OCI-LY3 (cell line): ENCODE results near the gene TMCC1.
A peak's percentile ranks its signal among the peaks of the same experiment; 100 is the strongest.

Experiments
- H2AFZ ChIP-seq: fragments of 200-600, 300-600 bp; shearing (Covaris generic); 2 replicates; pipeline ENCODE4 v1.6.0; 2014; ENCODE audit warnings: antibody characterized with exemption, low read depth, low read length
- H3K27ac ChIP-seq: fragments of 200-600, 300-600 bp; sonication (generic); 2 replicates; pipeline ENCODE4 v1.5.1; 2014; ENCODE audit warnings: mild to moderate bottlenecking, low read length, moderate library complexity, mixed read lengths
- H3K27me3 ChIP-seq: fragments of 200-600, 300-600 bp; sonication (generic); 2 replicates; pipeline ENCODE4 v1.6.1; 2014; ENCODE audit warnings: low read depth, low read length, mixed read lengths
- H3K36me3 ChIP-seq: fragments of 200-600, 300-600 bp; sonication (generic); replicated peaks from 2 replicates; pipeline ENCODE3; 2014; ENCODE audit warnings: low read depth, low read length, mixed read lengths
- H3K4me1 ChIP-seq: fragments of 300-600, 200-600 bp; sonication (generic); 2 replicates; pipeline ENCODE4 v1.6.1; 2014; ENCODE audit warnings: low read length, mixed read lengths
- H3K4me2 ChIP-seq: fragments of 200-600, 300-600 bp; sonication (generic); 2 replicates; pipeline ENCODE4 v1.6.1; 2014; ENCODE audit warnings: low read length, mixed read lengths
- H3K4me3 ChIP-seq: fragments of 300-600, 200-600 bp; sonication (generic); 2 replicates; pipeline ENCODE4 v1.5.1; 2014; ENCODE audit warnings: antibody characterized with exemption, mild to moderate bottlenecking, low read length, moderate library complexity
- H3K79me2 ChIP-seq: fragments of 300-600, 200-600 bp; shearing (Covaris generic); 2 replicates; pipeline ENCODE4 v1.6.1; 2014; ENCODE audit warnings: mild to moderate bottlenecking, low read length, mixed read lengths
- H3K9ac ChIP-seq: fragments of 300-600, 200-600 bp; shearing (Covaris generic); 2 replicates; pipeline ENCODE4 v1.6.0; 2014; ENCODE audit warnings: mild to moderate bottlenecking, low read length, moderate library complexity
- H3K9me3 ChIP-seq: fragments of 200-600, 300-600 bp; shearing (Covaris generic); 2 replicates; pipeline ENCODE4 v1.6.1; 2014; ENCODE audit warnings: low read length, mixed read lengths; ENCODE audit not compliant: insufficient read depth
- H4K20me1 ChIP-seq: fragments of 200-600, 300-600 bp; sonication (generic); 2 replicates; pipeline ENCODE4 v1.6.1; 2016; ENCODE audit warnings: low read length, mixed read lengths; ENCODE audit not compliant: insufficient read depth
- EZH2phosphoT487 ChIP-seq: fragments of 200-600 bp; shearing (Covaris generic); IDR thresholded peaks from 2 replicates; pipeline ENCODE4 v1.6.1; 2018; ENCODE audit warnings: antibody characterized with exemption, mixed run types, low read depth
- TF ChIP-seq, protein P1 (sequence below): fragments of 200-600, 300-600 bp; sonication (generic); IDR thresholded peaks from 2 replicates; pipeline ENCODE4 v1.5.1; 2014; ENCODE audit warnings: antibody characterized with exemption, low read length, low read depth

The TMCC1 gene

DNA sequence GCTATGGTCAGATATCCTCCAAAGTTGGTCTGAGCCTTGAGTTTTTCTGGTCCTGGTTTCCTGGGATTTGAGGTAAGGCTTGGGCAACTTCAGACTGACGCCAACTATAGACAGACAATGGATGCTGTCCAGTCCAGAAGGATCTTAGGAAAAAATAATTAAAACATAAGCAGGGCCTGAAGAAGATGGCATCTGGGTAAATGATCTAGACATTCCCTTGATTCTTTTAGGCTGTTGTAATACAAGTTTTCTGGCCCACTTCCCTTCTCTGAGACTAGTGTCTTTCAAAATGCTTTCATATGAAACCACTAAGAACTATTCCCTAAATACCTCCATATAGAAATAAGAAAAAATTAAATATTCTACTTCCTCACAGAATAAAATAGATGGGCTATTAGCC lies 239.4 kb downstream of the TMCC1 start:
- Histone ChIP-seq H3K27ac (no peak overlapping the region), H3K27me3 (no peaks in the 10 kb centered on the region), H3K4me1 (peaks cover 19% of the 10 kb centered on the region), H3K9ac (no peak overlapping the region), H3K4me2 (no peak overlapping the region), H3K9me3 (no peaks in the 10 kb centered on the region), H3K4me3 (no peak overlapping the region), H4K20me1 (no peaks in the 10 kb centered on the region), H3K79me2 (no peaks in the 10 kb centered on the region), H3K36me3 (no peaks in the 10 kb centered on the region), H2AFZ (no peak overlapping the region)
- TF ChIP-seq, protein P1, sequence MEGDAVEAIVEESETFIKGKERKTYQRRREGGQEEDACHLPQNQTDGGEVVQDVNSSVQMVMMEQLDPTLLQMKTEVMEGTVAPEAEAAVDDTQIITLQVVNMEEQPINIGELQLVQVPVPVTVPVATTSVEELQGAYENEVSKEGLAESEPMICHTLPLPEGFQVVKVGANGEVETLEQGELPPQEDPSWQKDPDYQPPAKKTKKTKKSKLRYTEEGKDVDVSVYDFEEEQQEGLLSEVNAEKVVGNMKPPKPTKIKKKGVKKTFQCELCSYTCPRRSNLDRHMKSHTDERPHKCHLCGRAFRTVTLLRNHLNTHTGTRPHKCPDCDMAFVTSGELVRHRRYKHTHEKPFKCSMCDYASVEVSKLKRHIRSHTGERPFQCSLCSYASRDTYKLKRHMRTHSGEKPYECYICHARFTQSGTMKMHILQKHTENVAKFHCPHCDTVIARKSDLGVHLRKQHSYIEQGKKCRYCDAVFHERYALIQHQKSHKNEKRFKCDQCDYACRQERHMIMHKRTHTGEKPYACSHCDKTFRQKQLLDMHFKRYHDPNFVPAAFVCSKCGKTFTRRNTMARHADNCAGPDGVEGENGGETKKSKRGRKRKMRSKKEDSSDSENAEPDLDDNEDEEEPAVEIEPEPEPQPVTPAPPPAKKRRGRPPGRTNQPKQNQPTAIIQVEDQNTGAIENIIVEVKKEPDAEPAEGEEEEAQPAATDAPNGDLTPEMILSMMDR: no peak
- TF ChIP-seq EZH2phosphoT487: no peak

DNA sequence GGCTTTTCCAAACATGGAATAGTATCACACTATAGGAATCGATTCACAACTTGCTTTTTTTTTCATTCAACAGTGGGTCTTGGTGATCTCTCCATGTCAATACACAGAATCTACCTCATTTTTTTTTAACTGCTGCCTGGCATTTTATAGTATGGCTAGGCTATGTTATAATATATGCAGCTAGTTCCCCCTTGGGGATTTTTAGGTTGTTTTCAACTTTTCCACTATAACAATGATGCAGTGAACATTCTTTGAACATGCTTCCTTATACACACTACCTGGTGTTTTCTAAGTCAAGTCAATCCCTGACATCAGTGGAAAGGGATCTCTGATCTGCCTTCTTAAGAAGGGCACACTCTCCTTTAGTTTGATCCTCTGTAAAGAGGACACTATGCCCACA lies 240.5 kb downstream of the TMCC1 start:
- H2AFZ ChIP-seq: no peak overlapping the region
- H3K27ac ChIP-seq: no peak overlapping the region
- H3K9ac ChIP-seq: no peak overlapping the region
- no peaks in the 10 kb centered on the region for H4K20me1 ChIP-seq
- H3K79me2 ChIP-seq: no peaks in the 10 kb centered on the region
- H3K36me3 ChIP-seq: no peaks in the 10 kb centered on the region
- peaks cover 14% of the 10 kb centered on the region for H3K4me1 ChIP-seq
- TF ChIP-seq, protein P1: no peak
- no peak for TF ChIP-seq EZH2phosphoT487
- H3K4me2 ChIP-seq: no peak overlapping the region
- no peaks in the 10 kb centered on the region for H3K9me3 ChIP-seq
- H3K4me3 ChIP-seq: no peak overlapping the region
- H3K27me3 ChIP-seq: no peaks in the 10 kb centered on the region

DNA sequence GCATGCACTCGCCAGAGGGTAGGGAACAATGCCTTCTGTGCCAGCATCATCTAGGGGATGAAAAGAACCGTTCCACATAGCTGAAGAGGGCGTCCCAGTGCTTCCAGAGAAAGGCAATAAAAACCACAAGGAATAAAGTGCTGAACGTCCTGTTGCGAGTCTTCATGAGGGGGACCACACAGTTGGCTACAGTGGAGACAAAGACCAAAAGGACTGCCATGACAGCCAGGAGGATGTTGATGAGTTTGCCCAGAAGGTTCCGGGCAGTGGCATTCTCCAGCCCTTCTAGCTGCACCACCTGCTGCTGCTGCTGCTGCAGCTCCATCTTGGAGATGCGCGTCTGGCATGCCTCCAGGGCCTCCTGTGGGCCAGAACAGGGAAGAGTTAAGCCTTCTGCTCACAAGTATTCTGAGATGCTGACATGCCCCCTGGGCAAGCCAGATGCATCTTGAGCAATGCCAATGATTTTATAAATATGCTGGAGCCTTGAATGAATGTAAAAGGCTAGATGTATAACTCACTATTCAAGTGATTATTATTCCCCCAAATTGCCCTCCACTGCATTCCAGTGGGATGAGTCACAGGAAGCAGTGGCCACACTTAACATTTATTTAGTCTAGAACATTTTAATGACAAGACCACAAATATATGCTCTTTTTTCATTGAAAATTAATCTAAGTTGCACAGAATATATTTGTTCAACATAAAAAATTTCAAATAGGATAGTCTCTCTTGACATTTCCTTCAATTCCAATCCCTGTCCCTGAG lies 241.9 kb downstream of the TMCC1 start:
- H3K9me3 ChIP-seq: no peaks in the 10 kb centered on the region
- no peaks in the 10 kb centered on the region for H3K27me3 ChIP-seq
- H3K4me2 ChIP-seq: no peak overlapping the region
- no peaks in the 10 kb centered on the region for H3K36me3 ChIP-seq
- no peak overlapping the region for H2AFZ ChIP-seq
- no peak overlapping the region for H3K9ac ChIP-seq
- TF ChIP-seq, protein P1: no peak
- no peak for TF ChIP-seq EZH2phosphoT487
- H4K20me1 ChIP-seq: no peaks in the 10 kb centered on the region
- no peaks in the 10 kb centered on the region; the same call in 1 of the 2 replicates for H3K4me1 ChIP-seq
- H3K4me3 ChIP-seq: no peak overlapping the region
- no peak overlapping the region for H3K27ac ChIP-seq
- no peaks in the 10 kb centered on the region for H3K79me2 ChIP-seq

DNA sequence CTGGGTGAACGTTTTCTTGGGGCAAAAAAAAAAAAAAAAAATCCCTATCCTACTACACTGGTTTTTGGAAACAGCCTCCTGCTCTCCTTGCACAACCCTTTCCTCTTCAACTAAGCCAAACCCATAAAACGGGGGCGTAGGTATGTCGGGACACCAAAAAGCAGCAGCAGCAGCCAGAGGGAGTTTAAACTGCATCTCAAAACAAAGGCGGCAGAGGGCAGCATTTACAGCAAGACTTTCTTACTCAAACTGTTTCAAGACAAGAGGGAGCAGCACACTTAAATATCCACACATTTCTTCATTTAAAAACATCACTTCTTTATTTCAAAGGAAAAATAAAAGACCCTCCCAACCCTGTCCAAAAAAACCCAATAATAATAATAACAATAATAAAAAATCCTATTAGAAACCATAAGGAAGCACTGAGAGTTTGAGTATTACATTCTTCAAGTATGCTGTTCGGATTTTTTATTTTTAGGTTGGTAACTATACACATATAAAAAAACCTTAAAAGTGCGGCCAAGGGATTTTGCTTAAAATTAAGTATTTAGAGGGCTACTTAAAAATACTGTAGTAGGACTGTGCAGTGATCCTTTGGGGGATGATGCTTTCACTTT lies 243.1 kb downstream of the TMCC1 start:
- no peak overlapping the region for H3K4me3 ChIP-seq
- H2AFZ ChIP-seq: no peak overlapping the region
- H3K4me1 ChIP-seq: no peaks in the 10 kb centered on the region
- TF ChIP-seq EZH2phosphoT487: no peak
- TF ChIP-seq, protein P1: peak; percentile 82
- H3K27ac ChIP-seq: no peak overlapping the region
- no peaks in the 10 kb centered on the region for H3K9me3 ChIP-seq
- no peaks in the 10 kb centered on the region for H4K20me1 ChIP-seq
- no peaks in the 10 kb centered on the region for H3K79me2 ChIP-seq
- H3K4me2 ChIP-seq: no peak overlapping the region
- no peaks in the 10 kb centered on the region for H3K36me3 ChIP-seq
- no peak overlapping the region for H3K9ac ChIP-seq
- no peaks in the 10 kb centered on the region for H3K27me3 ChIP-seq
